Measurements from ENCODE around the gene MFSD8.
A peak's percentile ranks its signal among the peaks of the same experiment; 100 is the strongest.
"Not testable (repeated sequence)": the region's sequence is repeated elsewhere in the genome, so short reads cannot be mapped to it uniquely, and the experiment has no call there.

MFSD8 gene

GRCh38 chr4:127930175-127930574 lies 34.8 kb downstream of the MFSD8 start:
- no peak for DNase-seq

GRCh38 chr4:127925720-127926119 lies 39.3 kb downstream of the MFSD8 start:
- DNase-seq, result not testable (repeated sequence)

- no peak for DNase-seq
Measured at GRCh38 chr4:127922226-127922625, 42.7 kb downstream of the MFSD8 start.

GRCh38 chr4:127920521-127920920 lies 44.5 kb downstream of the MFSD8 start:
- no peak for DNase-seq

GRCh38 chr4:127917151-127917550 lies 47.8 kb downstream of the MFSD8 start:
- DNase-seq, result no peak

DNA sequence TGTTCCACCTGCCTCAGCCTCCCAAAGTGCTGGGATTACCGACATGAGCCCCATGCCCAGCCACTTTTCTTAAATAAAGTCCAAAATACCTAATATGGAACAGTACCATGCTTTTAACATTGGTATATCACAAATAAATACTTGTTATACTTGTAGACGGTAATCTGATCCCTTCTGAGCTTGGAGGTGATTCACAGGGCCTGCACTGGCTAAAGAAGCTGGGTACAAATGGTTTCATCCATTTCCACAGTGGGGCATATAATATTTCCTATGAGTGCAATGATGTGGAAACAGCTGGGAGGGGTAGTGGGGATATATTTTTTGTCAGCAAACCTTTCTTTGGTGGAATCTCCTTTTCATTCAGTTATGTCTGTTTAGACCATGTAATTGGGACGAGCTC lies 48.5 kb downstream of the MFSD8 start:
- no peak for DNase-seq

GRCh38 chr4:127905029-127905428 lies 59.9 kb downstream of the MFSD8 start:
- DNase-seq, result no peak

DNA sequence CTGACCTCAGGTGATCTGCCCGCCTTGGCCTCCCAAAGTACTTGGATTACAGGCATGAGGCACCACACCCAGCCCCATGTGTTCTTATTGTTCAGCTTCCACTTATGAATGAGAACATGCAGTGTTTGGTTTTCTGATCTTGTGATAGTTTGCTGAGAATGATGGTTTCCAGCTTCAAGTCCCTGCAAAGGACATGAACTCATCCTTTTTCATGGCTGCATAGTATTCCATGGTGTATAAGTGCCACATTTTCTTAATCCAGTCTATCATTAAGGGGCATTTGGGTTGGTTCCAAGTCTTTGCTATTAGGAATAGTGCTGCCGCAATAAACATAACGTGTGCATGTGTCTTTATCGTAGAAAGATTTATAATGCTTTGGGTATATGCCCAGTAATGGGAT lies 65.3 kb downstream of the MFSD8 start:
- DNase-seq, result not testable (repeated sequence)

- no peak for DNase-seq
Measured at GRCh38 chr4:127896528-127896927, 68.4 kb downstream of the MFSD8 start.

- no peak for DNase-seq
Measured at GRCh38 chr4:127896069-127896468, 68.9 kb downstream of the MFSD8 start.

- no peak for DNase-seq
Measured at GRCh38 chr4:127889903-127890302, 75.1 kb downstream of the MFSD8 start.

GRCh38 chr4:127888559-127888958 lies 76.4 kb downstream of the MFSD8 start:
- DNase-seq, result no peak

- DNase-seq, result no peak
Measured at GRCh38 chr4:127881563-127881864, 83.5 kb downstream of the MFSD8 start.

DNA sequence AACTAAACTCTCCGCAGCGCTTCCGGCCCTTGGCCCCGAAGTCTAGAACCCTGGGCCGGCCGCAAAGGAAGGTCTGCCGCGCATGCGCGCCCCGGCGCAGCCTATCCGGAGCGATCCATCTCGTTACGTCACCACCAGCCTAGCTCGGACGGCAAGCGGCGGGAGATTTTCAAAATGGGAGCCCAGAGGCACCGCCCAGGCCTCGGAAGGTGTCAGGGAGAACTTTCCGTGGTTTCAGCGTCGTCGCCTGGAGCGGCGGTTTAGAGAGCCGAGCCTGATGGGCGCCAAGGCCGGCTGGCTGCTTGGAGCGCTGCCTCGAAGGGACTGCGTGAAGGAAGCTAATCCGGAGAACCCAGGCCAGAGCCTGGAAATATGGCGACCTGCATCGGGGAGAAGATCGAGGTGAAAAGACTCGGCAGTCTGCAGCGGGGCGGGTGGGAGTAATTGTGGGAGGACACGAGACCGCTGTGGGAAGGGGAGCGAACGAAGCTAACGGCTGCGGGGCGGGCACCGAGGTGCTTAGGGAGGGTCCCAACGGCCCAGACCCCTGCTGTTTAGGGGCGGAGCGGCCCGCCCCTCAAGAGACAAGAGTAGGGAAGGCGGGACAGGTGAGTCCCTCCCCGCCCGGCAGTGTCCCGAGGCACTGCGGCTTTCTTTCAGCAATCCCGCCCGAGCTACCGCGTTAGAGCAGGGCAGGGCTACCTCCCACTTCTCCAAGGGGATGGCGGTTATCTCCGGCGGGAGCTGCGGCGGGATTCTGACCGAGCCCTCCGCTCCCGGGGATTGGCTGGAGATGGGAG lies 84.0 kb downstream of the MFSD8 start, which contains the start of gene PLK4:
Gene PLK4, plus strand, starts transcription at position 131 of the 800 bp plus-strand sequence. Its CDS starts 242 bp downstream, at position 373.
- peak; percentile 74 for DNase-seq

DNA sequence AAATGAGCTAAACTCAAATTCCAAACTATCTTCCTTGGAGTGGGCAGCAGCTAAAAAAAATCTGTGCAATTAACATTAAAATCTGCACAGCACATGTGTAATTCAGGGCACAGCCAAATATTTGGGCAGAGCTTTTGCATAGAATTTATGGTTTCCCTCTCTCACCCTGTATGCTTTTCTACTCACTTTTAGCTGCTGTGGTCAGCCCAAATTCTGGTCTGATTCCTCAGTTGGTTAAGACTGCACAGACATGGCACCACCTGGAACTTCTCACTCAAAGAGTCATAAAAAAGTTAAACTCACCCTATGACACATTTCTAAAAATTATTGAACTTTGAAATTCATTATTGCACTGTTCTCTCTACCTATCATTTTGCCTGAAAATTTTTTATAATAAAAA lies 89.2 kb downstream of the MFSD8 start:
- no peak for DNase-seq

DNA sequence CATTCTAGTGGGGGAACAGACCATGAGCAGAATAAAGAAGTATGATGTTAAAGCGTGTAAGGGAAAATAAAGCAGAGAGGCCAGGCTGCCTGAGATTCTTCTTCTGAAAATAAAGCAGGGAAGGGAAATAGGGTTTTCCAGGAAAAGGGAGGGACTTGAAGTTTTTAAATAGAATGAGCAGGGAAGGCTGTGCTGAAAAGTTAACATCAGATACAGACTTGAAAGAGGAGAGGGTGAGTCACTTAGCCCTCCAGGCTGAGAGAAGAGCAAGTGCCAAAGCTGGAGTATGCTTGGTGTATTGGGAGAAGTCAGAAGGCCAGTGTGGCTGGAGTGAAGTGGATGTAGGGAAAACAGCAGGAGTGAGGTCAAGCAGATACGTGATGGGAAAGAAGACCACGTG lies 94.3 kb downstream of the MFSD8 start:
- DNase-seq, result no peak

- no peak for DNase-seq
Measured at GRCh38 chr4:127870281-127870680, 94.7 kb downstream of the MFSD8 start.

- DNase-seq, result no peak
Measured at GRCh38 chr4:127868196-127868595, 96.8 kb downstream of the MFSD8 start.

All from NCI-H2029 treated with DMSO at 0.1 percent for 48 hours (cell line).